ENCODE data around the gene TUBG1.
"Not testable (repeated sequence)": the region's sequence is repeated elsewhere in the genome, so short reads cannot be mapped to it uniquely, and the experiment has no call there.

TUBG1 gene

DNA sequence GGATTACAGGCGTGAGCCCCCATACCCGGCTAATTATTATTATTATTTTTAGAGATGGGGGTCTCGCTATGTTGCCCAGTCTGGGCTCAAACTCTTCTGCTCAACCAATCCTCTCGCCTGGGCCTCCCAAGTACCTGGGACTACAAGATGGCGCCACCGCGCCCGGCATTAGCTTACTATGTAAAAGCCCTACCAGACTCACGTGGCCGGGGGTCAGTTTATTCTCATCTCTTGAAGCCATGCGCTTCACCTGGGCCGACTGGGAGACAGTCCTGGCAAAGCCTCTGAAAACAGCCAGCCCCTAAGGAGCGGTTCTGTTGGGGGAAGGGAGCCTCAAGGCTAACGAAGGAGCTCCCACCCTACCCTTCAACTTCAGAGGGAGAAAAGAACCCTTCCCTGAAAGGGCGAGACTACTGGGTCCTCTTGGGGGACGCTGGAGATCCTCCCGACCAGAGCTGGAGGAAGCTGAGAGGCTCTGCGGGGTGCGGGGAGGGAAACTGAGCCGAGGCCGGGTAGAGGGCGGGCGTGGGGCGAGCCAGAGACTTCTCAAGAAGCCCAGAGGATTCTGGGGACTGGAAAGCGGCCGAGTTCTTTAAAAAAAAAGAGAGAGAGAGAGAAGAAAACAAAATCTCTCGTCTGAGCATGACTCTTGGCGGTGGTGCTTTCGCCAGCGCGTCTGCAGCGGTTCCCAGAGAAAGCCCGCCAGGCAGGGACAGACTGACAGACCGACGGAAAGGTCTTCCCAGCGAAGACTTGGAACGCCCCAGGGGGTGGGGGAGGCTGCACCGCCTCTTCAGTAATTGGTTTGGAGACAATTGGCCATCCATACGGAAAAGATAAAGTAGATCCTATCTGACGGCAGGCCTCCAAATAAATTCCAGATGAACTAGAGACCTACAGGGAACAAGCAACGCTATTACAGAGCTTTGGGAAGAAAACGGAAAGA, 44.0 kb downstream of the TUBG1 start:
- peak; percentile 70 for DNase-seq (ENCODE audit: low read depth)
- H3K4me3 ChIP-seq (replicated peaks; ENCODE audit: low read depth, low read length): peak overlapping the region; percentile 39

DNA sequence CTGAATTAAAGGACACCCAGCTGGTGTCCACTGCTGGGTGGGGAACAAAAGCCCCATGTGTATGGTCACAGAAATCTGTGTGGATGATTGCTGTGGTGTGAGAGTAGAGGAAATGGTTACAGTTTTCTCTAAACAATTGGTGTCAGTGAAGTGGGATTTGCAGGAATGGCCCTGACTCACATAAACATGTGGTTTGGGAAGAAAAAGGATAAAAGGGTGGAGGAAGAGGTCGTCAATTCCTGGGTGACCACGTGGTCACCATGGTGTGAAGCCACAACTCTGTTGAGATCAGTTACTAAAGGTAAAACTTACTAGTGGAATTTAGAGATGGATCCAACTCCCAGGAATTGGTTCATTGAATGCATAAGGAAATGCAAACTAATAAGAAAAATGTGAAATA, 46.0 kb downstream of the TUBG1 start:
- TF ChIP-seq, protein P1, sequence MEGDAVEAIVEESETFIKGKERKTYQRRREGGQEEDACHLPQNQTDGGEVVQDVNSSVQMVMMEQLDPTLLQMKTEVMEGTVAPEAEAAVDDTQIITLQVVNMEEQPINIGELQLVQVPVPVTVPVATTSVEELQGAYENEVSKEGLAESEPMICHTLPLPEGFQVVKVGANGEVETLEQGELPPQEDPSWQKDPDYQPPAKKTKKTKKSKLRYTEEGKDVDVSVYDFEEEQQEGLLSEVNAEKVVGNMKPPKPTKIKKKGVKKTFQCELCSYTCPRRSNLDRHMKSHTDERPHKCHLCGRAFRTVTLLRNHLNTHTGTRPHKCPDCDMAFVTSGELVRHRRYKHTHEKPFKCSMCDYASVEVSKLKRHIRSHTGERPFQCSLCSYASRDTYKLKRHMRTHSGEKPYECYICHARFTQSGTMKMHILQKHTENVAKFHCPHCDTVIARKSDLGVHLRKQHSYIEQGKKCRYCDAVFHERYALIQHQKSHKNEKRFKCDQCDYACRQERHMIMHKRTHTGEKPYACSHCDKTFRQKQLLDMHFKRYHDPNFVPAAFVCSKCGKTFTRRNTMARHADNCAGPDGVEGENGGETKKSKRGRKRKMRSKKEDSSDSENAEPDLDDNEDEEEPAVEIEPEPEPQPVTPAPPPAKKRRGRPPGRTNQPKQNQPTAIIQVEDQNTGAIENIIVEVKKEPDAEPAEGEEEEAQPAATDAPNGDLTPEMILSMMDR (IDR thresholded peaks at IDR 0.05; ENCODE audit: low read length, missing control alignments): no peak
- DNase-seq (ENCODE audit: low read depth): no peak
- no peak overlapping the region for H3K4me3 ChIP-seq (replicated peaks; ENCODE audit: low read depth, low read length)

More for the DNA sequence above, 44.0 kb downstream of the TUBG1 start:
- TF ChIP-seq, protein P1 (IDR thresholded peaks at IDR 0.05; ENCODE audit: low read length, missing control alignments): no peak

DNA sequence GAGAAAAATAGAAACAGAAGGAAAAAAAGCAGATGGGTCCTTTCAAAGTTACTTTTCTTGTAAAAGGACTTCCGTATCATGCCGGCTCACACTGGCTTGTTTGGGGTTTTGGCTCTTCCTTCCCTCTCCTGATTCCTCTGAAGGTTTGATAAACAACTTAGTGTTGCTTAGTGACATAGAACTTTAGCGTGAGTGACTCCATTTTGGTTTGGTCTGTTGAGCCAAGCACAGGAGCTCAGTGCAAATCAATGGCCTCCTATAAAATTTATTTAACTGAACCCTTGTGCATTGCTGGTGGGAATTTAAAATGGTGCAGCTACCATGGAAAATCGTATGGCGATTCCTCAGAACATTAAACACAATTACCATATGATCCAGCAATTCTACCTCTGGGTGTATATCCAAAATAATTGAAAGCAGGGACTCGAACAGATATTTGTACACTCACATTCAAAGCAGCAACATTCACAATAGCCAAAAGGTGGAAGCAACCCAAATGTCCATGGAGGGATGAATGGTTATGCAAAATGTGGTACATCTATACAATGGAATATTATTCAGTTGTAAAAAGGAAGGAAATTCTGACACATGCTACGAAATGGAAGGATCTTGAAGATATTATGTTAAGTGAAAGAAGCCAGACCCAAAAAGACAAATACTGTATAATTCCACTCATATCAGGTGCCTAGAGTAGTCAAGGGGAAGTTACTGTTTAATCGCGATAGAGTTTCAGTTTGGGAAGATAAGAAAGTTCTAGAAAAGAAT, 48.5 kb downstream of the TUBG1 start:
- no peak for DNase-seq (ENCODE audit: low read depth)
- TF ChIP-seq, protein P1 (IDR thresholded peaks at IDR 0.05; ENCODE audit: low read length, missing control alignments): no peak
- H3K4me3 ChIP-seq (replicated peaks; ENCODE audit: low read depth, low read length): no peak overlapping the region

DNA sequence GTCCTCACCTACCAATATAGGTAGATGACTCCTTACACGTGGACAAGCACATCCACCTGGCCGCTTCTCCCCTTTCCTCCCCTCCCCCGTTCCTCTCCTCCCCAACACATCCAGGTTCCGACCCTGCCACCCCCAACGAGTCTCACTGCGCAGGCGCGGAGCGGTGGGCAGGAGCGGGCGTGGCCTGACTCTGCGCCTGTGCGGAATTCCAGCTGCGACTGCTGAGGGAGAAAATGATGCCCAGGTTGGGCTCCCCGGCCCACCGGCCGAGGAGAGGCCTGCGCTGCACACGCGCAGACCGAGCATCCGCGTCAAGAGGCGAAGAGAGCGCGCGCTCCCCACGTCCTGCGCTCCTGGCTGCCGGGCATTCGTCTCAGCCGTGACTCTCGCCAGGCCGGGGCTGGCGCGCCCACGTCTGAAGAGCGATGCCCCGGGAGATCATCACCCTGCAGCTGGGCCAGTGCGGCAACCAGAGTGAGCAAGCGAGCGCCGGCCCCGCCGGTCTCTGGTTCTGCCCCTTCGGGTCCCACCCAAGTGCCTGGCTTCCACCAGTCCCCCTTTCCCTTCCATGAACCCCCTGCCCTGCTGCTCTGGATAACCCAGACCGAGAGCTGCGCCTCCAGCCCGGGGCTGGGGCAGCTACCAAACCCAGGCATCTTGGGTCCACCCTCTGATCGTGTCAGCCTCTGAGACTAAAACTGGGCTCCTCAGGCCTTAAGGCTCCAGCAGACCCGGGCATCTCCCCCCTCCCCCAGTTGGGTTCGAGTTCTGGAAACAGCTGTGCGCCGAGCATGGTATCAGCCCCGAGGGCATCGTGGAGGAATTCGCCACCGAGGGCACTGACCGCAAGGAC, 49.8 kb downstream of the TUBG1 start, which contains the start of gene TUBG2:
Gene TUBG2 (plus strand): TSS at position 206 of the 853 bp plus-strand sequence. CDS start 220 bp downstream, at position 426.
- TF ChIP-seq, protein P1 (IDR thresholded peaks at IDR 0.05; ENCODE audit: low read length, missing control alignments): no peak
- peak; percentile 92 for DNase-seq (ENCODE audit: low read depth)
- peak within 1 kb of the TSS; percentile 75 for H3K4me3 ChIP-seq (replicated peaks; ENCODE audit: low read depth, low read length)

DNA sequence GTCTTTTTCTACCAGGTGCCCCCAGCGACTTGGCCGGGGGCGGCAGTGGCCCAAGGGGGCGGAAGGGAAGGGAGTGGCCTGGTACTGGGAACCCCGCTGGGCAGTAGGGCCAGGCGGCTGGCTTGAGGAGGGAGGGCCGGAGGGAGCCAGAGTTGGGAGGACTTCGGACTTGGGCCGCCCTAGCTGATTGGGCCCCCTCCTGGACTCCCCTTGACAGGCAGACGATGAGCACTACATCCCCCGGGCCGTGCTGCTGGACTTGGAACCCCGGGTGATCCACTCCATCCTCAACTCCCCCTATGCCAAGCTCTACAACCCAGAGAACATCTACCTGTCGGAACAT, 50.4 kb downstream of the TUBG1 start:
- DNase-seq (ENCODE audit: low read depth): not testable (repeated sequence)
- peak overlapping the region; percentile 75 for H3K4me3 ChIP-seq (replicated peaks; ENCODE audit: low read depth, low read length)

DNA sequence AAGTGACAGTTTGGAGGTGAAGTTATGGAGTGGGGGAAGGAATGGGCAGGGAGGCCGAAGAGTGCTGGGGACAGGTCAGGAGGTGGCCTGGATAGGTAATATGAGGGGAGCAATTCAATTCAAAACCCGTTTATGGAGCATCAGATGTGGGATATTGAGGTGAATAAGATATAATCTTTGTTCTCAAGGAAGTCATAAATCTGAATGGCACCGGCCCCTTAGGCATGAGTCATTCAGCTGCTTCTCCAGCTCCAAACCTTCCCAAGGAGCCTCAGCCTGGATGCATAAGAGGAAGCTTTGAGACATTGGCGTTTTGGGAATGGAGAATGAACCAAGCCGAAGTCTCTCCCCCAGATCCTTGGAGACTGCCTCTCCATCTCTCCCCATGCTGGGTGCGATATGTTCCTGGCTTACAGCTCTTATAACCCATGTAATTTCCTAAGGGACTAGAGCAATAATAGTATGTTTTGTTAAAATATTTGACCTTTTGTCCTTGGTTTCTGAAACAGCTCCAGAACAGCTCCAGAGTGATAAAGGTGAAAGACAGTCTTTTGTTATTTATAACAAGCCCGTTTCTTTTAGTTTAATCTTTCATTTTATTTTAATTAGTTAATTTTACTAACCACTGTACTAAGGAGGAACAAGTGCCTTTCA, 51.3 kb downstream of the TUBG1 start:
- peak overlapping the region; percentile 13 for H3K4me3 ChIP-seq (replicated peaks; ENCODE audit: low read depth, low read length)
- TF ChIP-seq, protein P1 (IDR thresholded peaks at IDR 0.05; ENCODE audit: low read length, missing control alignments): no peak
- DNase-seq (ENCODE audit: low read depth): peak; percentile 58
